HUDEP-2 (cell line): ENCODE data around the gene ZNRF2.
A peak's percentile ranks its signal among the peaks of the same experiment; 100 is the strongest.
"Not testable (repeated sequence)": the region's sequence is repeated elsewhere in the genome, so short reads cannot be mapped to it uniquely, and the experiment has no call there.

Experiments
- DNase-seq, 76 experiments: peaks; one replicate each; lab custom pipeline; 2025; ENCODE audit not compliant: unreplicated experiment in 76 of 76; lab: John Stamatoyannopoulos, UW

The ZNRF2 gene

DNA sequence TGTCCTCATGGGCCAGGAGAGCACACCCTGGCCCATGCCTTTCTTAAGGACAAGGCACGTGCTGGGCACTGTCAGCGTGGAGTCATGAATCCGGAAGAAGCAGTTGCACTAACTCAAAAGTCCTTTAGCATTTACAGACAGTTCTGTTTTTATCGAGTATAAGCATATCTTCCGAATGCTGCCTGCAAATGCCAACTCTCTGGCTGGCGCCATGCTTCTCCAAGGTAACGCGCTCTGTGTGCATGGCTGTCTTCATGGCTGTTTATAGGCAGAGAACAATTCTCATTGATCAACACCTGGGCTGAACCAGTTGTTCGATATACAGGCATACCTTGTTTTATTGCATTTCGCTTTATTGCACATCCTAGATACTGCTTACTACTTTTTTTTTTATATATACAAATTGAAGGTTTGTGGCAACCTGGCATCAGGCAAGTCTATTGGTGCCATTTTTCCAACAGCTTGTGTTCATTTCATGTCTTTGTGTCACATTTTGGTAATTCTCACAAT, 28.0 kb upstream of the ZNRF2 start:
- DNase-seq, result no peak

DNA sequence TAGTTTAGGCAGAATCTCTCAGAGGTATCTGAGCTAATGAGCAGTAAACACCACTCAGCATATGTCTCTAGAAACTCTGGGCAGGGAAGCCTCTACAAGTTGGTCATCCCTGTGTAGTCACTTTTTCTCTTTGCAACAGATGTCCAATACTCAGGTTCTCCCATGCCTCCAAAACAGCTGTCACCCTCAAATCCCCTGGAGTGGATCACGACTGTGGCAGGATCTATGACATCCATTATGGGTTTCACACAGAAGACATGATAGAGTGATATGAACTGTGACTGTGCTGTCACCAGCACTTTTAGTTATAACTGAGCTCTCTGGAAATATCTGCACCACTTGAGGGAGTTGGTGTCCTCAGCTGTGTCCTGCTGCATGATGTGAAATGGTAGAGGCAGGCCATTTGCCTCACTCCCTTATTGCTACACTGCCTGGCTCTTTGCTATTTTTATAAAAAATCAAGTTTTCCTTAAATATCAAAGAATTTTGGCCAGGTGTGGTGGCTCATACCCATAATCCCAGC, 24.1 kb upstream of the ZNRF2 start:
- DNase-seq, result no peak

- DNase-seq, result no peak
Measured at GRCh38 chr7:30263090-30263710, 21.2 kb upstream of the ZNRF2 start.

- DNase-seq, result no peak
Measured at GRCh38 chr7:30264052-30264451, 20.3 kb upstream of the ZNRF2 start.

DNA sequence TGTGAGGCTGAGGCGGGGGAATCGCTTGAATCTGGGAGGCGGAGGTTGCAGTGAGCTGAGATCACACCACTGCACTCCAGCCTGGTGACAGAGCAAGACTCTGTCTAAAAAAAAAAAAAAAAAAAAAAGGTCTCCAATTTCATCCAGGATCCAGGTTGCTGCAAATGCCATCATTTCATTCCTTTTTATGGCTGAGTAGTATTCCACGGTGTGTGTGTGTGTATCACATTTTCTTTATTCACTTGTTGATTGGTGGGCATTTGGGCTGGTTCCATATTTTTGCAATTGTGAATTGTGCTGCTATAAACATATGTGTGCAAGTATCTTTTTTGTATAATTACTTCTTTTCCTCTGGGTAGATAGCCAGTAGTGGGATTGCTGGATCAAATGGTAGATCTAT, 19.2 kb upstream of the ZNRF2 start:
- not testable (repeated sequence) for DNase-seq

DNA sequence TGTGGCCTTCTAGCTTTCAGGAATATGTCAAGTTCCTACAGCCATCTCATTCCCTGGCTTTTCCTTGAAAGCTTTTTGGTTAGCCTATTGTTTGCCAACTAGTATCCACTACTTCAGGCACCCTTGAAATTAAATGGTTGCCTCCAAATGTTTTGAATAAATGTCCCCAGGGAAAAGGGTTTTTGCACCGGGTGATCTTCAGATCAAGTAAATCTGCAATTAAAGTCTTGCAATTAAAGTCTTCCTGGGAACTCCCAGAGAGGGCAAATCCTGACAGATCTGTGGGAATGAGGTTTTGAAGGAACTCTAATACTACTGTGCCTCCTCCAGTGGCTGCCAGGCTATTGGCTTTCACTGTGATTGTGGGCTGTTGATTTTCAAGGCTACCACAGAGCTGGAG, 17.7 kb upstream of the ZNRF2 start:
- no peak for DNase-seq

DNA sequence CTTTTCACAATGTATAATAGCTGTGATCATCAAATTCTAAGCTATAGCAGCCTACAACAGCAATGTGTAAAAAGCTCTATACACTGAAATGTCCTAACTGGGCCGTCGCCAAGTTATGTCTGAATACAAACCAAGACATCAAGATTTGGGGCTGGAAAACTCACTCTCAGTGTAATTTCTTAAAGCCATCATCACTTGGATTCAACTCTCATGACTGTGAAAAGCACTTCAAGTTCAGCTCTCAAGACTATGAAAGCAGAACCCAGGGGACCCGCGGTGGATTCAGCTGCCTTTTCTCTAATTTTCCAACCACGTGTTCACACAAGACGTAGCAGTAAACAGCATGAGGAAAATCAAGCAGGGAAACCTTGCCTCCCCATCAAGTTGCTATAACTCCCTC, 15.8 kb upstream of the ZNRF2 start:
- no peak for DNase-seq

DNA sequence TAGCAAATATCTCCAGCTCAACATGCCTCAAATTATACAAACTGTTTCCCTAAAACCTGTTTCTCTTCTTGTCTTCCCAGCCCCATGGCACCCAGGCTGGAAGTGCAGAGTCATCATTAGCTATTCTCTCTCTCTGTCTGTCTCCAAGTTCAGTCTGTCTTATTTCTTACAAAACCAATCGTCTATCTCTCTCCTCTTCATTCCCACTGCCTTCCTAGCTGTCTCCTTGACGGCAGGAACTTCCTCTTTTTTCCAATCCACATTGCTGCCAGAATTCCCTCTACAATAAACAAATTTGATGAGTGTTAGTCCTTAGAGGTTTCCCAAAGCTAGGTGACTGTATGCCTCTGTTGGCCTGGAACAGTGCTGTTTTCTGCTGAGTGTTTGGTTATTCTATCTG, 14.9 kb upstream of the ZNRF2 start:
- DNase-seq, result no peak

DNA sequence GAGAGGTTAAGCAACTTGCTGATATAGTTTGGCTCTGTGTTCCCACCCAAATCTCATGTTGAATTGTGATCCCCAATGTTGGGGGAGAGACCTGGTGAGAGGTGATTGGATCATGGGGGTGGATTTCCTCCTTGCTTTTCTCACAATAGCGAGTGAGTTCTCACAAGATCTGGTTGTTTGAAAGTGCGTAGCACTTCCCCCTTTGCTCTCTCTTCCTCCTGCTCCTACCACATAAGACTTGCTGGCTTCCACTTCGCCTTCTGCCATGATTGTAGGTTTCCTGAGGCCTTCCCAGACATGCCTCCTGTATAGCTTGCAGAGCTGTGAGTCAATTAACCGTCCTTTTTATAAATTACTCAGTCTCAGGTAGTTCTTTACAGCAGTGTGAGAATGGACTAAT, 13.5 kb upstream of the ZNRF2 start:
- no peak for DNase-seq

DNA sequence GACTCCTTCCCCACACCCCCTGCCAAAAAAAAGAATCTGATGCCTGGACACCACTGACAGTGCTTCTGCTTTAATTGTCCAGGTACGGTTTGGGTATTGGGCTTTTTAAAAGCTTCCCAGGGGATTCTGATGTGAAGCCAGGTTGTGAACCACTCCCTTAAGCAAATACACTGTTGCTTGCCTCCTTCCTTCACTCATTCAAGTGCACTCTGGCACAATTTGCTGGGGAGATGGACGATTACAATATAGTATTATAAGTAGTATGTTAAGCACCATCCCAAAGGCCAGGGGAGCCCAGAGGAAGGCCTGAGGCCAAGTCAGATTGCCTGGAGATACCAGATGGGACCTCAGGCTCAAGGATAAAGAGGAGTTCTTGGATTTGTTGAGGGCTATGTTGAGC, 12.3 kb upstream of the ZNRF2 start:
- no peak for DNase-seq

- peak in 2 of 76 experiments; percentile 16 to 33 for DNase-seq
Measured at GRCh38 chr7:30273552-30273951, 10.8 kb upstream of the ZNRF2 start.

GRCh38 chr7:30274641-30275040, 9.8 kb upstream of the ZNRF2 start:
- DNase-seq, result no peak

DNA sequence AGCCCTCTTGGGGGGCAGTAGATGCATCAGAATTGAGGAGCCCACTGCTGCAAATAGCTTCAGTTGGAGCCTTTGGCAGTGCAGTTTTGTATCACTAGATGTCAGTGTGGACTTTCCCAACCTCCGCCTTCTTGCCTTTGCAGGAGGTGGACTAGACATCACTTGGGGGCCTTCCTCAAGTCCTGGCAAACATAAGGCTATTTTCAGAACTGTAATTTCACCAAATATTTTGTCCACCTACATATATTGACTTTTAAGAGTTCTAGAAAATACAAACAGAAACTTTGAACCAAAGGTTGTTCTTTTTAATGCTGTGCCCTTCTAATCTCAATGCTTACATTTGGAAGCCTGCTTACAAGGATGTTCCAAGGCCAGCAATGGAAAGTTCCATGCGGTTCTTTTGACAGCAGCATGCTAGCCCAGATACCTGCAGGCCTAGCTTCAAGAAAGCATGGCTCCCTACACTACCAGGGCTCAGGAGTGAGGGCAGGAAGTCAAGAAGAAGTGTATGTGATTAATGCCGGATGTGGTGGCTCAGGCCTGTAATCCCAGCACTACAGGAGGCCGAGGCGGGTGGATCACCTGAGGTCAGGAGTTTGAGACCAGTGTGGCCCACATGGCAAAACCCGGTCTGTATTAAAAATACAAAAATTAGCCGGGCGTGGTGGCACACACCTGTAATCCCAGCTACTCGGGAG, 8.0 kb upstream of the ZNRF2 start:
- peak in 46 of 76 experiments; percentile 8 to 64 (median 34) for DNase-seq

DNA sequence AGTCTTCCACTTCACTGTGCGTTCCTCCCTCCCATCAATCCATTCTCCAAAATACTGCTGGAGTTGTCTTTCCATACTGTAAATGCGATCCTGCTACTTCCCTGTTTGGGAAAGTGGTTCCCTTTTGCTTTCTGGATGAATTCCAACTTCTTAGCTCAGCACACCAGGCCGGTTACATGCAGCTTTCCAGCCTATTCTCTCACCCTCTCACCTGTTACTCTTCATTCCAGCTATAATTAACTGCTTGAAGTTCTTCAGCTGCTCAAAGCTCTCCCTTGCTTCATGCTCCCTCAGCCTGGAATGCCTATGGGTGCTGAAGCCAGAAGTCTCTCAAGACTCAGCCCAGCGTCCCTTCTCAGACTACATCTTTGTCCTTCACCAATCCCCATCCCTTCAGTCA, 6.0 kb upstream of the ZNRF2 start:
- DNase-seq, result no peak

DNA sequence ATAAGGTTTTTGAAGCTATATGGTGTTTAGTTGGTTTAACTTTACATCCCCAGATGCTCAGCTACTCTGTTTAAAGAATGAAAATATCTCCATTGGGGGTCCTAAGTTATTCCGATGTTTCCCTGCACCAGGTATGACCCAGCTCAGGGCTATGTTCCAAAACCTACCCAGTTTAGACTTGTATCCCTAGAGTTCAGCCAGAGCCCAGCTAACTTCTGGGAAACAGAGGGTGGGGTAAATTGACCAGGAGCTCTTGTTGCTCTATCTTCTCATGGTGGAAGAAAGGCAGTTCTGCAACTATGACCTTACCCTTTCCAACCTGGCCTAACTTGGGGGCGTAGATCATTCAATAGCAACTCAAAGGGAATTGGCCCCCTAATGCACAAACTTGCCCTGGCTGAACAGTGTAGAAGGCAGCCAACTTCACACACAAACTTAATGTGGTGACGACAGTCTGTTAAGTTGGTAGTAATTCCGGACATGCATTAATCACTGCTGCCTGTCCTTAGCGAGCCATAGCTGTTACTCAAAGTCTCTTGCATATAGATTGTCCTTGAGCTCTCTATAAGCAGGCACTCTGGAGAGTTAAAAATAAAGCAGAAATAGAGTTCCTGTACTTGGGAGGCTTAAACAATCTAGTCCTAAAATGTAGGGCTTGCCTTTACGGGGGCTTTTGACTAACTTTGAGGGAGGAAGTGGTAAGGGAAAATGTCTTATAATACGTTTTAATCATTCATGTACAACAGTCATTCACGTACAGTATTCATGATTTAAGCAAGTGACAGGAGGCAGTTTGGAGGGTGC, 5.3 kb upstream of the ZNRF2 start:
- no peak for DNase-seq

DNA sequence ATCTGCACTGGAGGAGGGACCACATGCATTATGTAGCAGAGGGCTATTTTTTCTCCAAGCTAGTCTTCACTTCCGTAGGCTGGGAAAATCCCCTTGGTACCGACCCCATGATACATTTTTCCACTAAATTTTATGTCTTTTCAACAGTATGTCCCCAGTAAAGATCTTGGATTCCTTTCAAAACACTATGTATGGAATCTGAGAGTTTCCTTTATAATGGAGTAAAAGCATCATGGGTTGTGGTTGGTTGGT, 4.8 kb upstream of the ZNRF2 start:
- DNase-seq, result no peak

GRCh38 chr7:30280631-30281030, 3.8 kb upstream of the ZNRF2 start:
- no peak for DNase-seq

DNA sequence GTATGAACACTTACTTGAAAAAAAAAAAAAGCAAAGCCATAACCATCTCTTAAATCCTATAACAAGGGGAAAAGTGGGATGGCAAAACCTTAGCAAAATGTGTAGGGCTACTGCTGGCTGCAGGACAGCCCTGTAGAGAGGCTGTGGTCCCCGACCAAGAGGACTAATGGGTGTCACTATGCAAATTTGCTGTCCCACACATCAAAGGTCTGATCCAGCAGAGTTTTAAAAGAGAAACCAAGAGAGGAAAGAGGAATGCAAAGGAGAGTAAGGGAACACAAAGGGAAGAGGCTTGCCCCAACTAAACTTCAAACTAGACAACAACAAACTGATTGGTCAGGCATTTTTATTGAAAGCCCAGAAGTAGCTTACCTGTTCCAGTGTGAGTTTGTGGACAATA, 3.1 kb upstream of the ZNRF2 start:
- DNase-seq, result no peak

- no peak for DNase-seq
Measured at GRCh38 chr7:30281791-30282190, 2.6 kb upstream of the ZNRF2 start.

DNA sequence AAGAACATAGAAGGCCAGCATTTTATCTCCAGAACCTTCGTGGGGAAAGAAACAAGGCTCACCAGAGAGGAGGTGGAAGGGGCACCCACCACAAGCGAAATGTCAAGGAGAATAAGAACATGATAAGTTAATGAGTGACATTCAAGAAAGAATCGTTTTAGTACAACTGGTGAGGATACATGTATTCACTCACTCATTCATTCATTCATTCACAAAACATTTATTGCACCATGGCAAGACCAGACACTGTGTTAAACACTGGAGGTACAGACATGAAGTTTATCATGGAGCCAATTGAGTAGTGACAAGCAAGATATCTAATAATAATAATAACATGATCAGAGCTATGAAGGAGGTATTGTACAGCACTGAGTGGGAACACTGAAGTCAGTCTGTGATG, 1.7 kb upstream of the ZNRF2 start:
- DNase-seq, result no peak

- peak in 13 of 76 experiments; percentile 27 to 64 (median 49) for DNase-seq
Measured at GRCh38 chr7:30285067-30285535, 704 bp downstream of the ZNRF2 start.
